Pancreas (tissue), 10 donors: ENCODE measurements around the gene ATP8B3. TPM values are rescaled to one million over a fixed set of nuclear protein-coding genes. Genes with fewer than 3 reads are reported as not detected.

Source experiments
- ATAC-seq, 4 donors: fragments of 200-7000 bp; cut with Tn5 transposase; one replicate each; pipeline versions ENCODE4 v1.8.0 to v1.9.1; 2020; ENCODE audit warnings: mild to moderate bottlenecking in 4 of 4, moderate library complexity in 4 of 4
- DNase-seq, 6 donors: peaks; one replicate each; pipeline ENCODE4 v3.0.0-alpha.2; 2020
- FAIRE-seq: peaks from 2 replicates; lab custom pipeline; 2012; peaks lifted over from hg19 to GRCh38; lab: Jason Lieb, UNC
- H3K27ac ChIP-seq, 4 donors: fragments of 200-600 bp; sonication (generic); 1 replicate in 3 of 4; 2 replicates in 1 of 4; pipeline versions ENCODE4 v1.5.0 to v1.8.0; 2020
- H3K27me3 ChIP-seq, 4 donors: fragments of 200-600 bp; one replicate each; pipeline ENCODE4 v1.8.0; 2021
- H3K36me3 ChIP-seq, 3 donors: fragments of 200-600 bp; sonication (generic) in 1 of 3; one replicate each; pipeline versions ENCODE4 v1.5.0 to v1.8.0; 2020 to 2021
- H3K4me1 ChIP-seq, 3 donors: fragments of 200-600 bp; one replicate each; pipeline ENCODE4 v1.8.0; 2021
- H3K4me3 ChIP-seq, 4 donors: fragments of 200-600 bp; sonication (generic) in 2 of 4; one replicate each; pipeline versions ENCODE4 v1.5.0 to v1.8.0; 2020 to 2021
- H3K9me3 ChIP-seq, 4 donors: fragments of 200-600 bp; one replicate each; pipeline ENCODE4 v1.8.0; 2021
- CTCF ChIP-seq, 4 donors: fragments of 200-600 bp; sonication (generic) in 3 of 4; IDR thresholded peaks; one replicate each; pipeline versions ENCODE4 v1.5.0 to v1.8.0; 2021; ENCODE audit warnings: antibody characterized with exemption in 4 of 4
- WGBS, 2 donors: extraction: QIAGEN DNeasy Blood & Tissue Kit; methylation state at CpG; one replicate each; pipeline ENCODE4 v1.1.7; 2013; 5-methylcytosine and 5-hydroxymethylcytosine counted together
- intact Hi-C, 3 donors: fragments of 100-400 bp; cut with DNase I; formaldehyde crosslinking; loops; one replicate each; pipeline versions ENCODE4 v1.11.1 to v1.14.2; 2022
- polyA plus RNA-seq, 2 donors: library from polyadenylated mRNA; stranded (reverse); fragments of 200-250 nt; gene quantifications; one replicate each; pipeline ENCODE4 v1.2.3, GENCODE V29; 2013
- total RNA-seq, 6 donors: library from RNA; stranded (reverse); fragmentation: NEBNext Ultra II Directional in 4 of 6; extraction: Animal tissue kit (Norgen Biotek cat#: 25700) in 4 of 6; gene quantifications; one replicate each; pipeline versions ENCODE4 v1.2.1 to v1.2.4, GENCODE V29; 2021 to 2023
- donor health status: healthy with polysubstance abuse.
- donor health status: DM: no; HTN: no; CAD: no; lungs with moderate emphysema.
- donor health status: DM: no; HTN: no; CAD: no.
- donor health status: control.
- donor health status: control.
- donor health status: Bipolar disorder and iron deficiency.
- donor health status: DM: yes; HTN: yes; CAD: no.
- donor health status: DM: no; HTN: no; CAD: no.
- donor health status: DM: no; HTN: no; CAD: no.
- donor health status: DM: yes; HTN: yes; CAD: no.

ATP8B3 gene
- total and polyA plus RNA-seq, 8 donors = 0.32 to 1.1 (median 0.54) TPM

- Histone ChIP-seq H3K4me1 (no peaks in the 10 kb centered on the region), H3K4me3 (no peak overlapping the region), H3K27me3 (peaks cover 0 to 49% (median 17%) of the 10 kb centered on the region in 4 donors), H3K27ac (no peak overlapping the region), H3K36me3 (no peaks in the 10 kb centered on the region), H3K9me3 (no peaks in the 10 kb centered on the region)
- 6 to 9% methylated on average over 29 of the region's 29 CpGs for WGBS, 2 donors
- no peak for TF ChIP-seq CTCF (IDR thresholded peaks at IDR 0.05)
- FAIRE-seq (no peak), DNase-seq (peak in 1 of 6 donors; percentile 64), ATAC-seq (no peak)
- intact Hi-C loops = no loop called here
Measured at GRCh38 chr19:1756705-1757465, 55.2 kb downstream of the ATP8B3 start.

GRCh38 chr19:1756264-1756663 lies 55.8 kb downstream of the ATP8B3 start:
- no peaks in the 10 kb centered on the region for H3K36me3 ChIP-seq
- no peak overlapping the region for H3K27ac ChIP-seq
- DNase-seq (peak in 1 of 6 donors; percentile 30), ATAC-seq (no peak), FAIRE-seq (no peak)
- no peaks in the 10 kb centered on the region for H3K9me3 ChIP-seq
- TF ChIP-seq CTCF (IDR thresholded peaks at IDR 0.05) = no peak
- no peaks in the 10 kb centered on the region for H3K4me1 ChIP-seq
- intact Hi-C loops = no loop called here
- H3K4me3 ChIP-seq = no peak overlapping the region
- peaks cover 0 to 50% (median 15%) of the 10 kb centered on the region in 4 donors for H3K27me3 ChIP-seq
- WGBS, 2 donors = 4 to 5% methylated on average over 20 of the region's 20 CpGs

GRCh38 chr19:1755467-1756171 lies 56.5 kb downstream of the ATP8B3 start:
- FAIRE-seq (no peak), DNase-seq (peak in 1 of 6 donors; percentile 66), ATAC-seq (no peak)
- peaks cover 0 to 56% (median 15%) of the 10 kb centered on the region in 4 donors for H3K27me3 ChIP-seq
- WGBS, 2 donors = 2 to 4% methylated on average over 22 to 43 of the region's 43 CpGs
- no peak for TF ChIP-seq CTCF (IDR thresholded peaks at IDR 0.05)
- no peak overlapping the region for H3K27ac ChIP-seq
- H3K9me3 ChIP-seq = no peaks in the 10 kb centered on the region
- intact Hi-C loops = no loop called here
- no peaks in the 10 kb centered on the region for H3K36me3 ChIP-seq
- no peaks in the 10 kb centered on the region for H3K4me1 ChIP-seq
- no peak overlapping the region for H3K4me3 ChIP-seq

GRCh38 chr19:1754636-1755466 lies 57.2 kb downstream of the ATP8B3 start:
- Histone ChIP-seq H3K27ac (no peak overlapping the region), H3K27me3 (peaks cover 0 to 55% (median 18%) of the 10 kb centered on the region in 4 donors), H3K9me3 (no peaks in the 10 kb centered on the region), H3K4me1 (peaks cover 0 to 2% (median under 1%) of the 10 kb centered on the region in 3 donors), H3K36me3 (no peaks in the 10 kb centered on the region), H3K4me3 (no peak overlapping the region)
- no peak for FAIRE-seq
- intact Hi-C loops = no loop called here
- no peak for TF ChIP-seq CTCF (IDR thresholded peaks at IDR 0.05)
- peak in 1 of 6 donors; percentile 59 for DNase-seq
- no peak for ATAC-seq
- 2% methylated on average over 64 to 80 of the region's 80 CpGs for WGBS, 2 donors
